NCI-H2081 (cell line): ENCODE measurements around the gene ATP8B1.
"Not testable (repeated sequence)": the region's sequence is repeated elsewhere in the genome, so short reads cannot be mapped to it uniquely, and the experiment has no call there.

ENCODE experiments used
- DNase-seq, 2 experiments: peaks; one replicate each; lab custom pipeline; 2025; lab: John Stamatoyannopoulos, UW

ATP8B1 gene

GRCh38 chr18:57803103-57803969 lies at the start of gene ATP8B1:
TSS of gene ATP8B1 (minus strand) at chr18:57803315. CDS start at chr18:57731807, 71,508 bp downstream.
- DNase-seq, result peak; percentile 45 to 59

- DNase-seq, result no peak
These were observed 46.9 kb upstream of the ATP8B1 start for GRCh38 chr18:57850063-57850462.

DNA sequence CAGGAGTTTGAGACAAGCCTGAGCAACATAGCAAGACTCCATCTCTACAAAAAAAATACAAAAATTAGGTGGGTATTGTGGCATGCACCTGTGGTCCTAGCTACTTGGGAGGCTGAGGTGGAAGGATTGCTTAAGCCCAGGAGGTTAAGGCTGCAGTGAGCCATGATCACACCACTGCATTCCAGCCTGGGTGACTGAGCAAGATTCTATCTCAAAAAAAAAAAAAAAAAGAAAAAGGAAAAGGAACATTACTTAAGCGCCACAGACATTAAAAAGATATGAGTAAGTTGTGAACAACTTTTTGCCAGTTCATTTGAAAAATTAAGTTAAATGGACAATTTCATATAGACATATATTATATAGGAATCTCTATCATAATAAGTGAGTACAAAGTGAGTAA lies 45.3 kb upstream of the ATP8B1 start:
- not testable (repeated sequence) for DNase-seq

- not testable (repeated sequence) for DNase-seq
These were observed 44.3 kb upstream of the ATP8B1 start for GRCh38 chr18:57847431-57847830.

DNA sequence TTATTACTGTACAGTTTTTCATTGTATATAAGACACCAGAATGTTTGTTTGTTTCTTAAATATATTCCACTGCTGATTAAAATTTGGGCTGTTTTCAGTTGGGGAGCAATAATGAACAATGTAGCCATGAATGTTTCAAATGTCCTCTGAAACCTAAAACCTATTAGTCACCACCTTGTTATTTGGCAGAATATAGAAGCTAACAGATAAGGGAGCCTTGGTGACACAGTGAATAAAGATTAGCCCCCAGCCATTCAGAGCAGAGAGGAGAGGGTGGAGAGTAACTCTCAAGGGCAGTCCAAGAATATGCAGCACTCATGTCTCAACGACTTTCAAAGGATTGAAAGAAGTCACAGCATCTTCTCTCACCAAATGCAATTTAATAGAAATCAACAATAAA lies 43.1 kb upstream of the ATP8B1 start:
- no peak for DNase-seq

DNA sequence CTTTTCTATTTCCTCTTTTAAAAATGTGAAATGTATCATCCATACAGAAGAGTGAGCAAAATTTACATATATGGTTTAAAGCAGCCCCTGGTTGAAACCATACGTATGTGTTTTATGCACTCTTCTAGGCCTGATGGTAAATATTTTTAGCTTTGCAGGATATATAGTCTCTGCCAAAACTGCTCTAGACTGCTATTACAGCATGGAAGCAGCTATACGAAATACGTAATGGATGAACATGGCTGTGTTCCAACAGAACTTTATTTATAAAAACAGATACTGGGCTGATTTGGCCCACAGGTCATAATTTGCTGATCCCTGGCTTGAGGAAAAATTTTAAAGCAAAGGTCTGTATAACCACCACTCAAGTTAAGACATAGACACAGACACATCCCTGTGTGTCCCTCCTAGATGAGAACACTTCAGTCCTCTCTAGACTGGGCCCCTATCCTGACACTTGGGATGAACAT lies 42.5 kb upstream of the ATP8B1 start:
- DNase-seq, result no peak

DNA sequence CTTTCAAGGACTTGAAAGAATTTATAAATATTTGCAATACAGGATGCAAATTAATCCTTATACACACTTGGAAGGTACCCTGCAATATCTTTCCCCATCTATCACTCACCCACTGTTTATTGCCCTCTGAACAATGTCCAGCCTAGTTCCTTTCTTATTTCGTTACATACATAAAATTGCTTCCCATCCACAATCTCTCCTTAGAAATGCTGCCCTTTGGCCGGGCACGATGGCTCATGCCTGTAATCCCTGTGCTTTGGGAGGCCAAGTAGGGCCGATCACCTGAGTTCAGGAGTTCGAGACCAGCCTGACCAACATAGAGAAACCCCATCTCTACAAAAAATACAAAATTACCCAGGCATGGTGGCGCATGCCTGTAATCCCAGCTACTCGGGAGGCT lies 41.2 kb upstream of the ATP8B1 start:
- DNase-seq, result no peak

GRCh38 chr18:57843386-57843785 lies 40.3 kb upstream of the ATP8B1 start:
- no peak for DNase-seq

- DNase-seq, result no peak
These were observed 38.5 kb upstream of the ATP8B1 start for GRCh38 chr18:57841568-57841967.

DNA sequence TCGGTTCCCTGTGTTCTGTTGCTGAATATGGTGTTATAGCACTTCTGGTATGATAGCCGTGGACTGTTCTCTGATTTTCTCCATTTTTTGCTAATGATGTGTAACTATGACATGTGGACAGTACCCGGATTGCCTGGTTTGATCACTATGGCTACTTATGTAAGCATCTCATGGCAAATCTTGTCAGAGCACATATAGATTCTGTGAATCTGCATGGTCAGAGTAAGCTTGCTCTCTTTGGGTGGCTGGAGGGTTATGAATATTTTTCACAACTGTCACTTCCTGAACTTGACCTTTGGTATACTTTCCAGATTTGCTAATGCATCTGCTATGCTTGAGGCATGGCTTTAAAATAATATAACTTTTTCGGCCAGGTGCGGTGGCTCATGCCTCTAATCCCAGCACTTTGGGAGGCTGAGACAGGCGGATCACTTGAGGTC lies 36.8 kb upstream of the ATP8B1 start:
- DNase-seq, result no peak

DNA sequence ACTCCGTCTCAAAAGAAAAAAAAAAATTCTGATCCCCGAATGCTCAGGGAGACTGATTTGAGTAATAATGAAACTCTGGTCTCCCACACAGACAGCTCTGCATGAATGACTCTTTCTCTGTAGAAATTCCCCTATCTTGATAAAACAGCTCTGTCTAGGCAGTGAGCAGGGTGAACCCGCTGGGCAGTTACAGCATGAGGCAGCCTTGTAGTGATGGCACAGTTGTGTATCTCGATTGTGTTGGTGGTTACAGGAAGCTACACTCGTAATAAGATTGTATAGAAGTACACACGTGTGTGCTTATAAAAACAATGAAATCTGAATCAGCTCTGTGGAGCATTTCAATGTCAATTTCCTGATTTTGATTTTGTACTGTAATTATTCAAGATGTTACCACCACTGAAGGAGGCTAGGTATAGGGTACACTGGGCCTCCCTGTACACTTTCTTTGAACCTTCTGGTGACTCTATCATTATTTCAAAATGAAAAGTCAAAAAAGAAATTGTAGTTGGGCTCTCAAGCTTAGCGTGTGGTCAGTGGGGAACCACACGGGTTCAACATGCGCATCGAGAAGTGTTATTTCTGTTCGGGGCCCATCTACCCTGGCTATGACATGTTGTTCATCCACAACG lies 34.9 kb upstream of the ATP8B1 start:
- no peak for DNase-seq

DNA sequence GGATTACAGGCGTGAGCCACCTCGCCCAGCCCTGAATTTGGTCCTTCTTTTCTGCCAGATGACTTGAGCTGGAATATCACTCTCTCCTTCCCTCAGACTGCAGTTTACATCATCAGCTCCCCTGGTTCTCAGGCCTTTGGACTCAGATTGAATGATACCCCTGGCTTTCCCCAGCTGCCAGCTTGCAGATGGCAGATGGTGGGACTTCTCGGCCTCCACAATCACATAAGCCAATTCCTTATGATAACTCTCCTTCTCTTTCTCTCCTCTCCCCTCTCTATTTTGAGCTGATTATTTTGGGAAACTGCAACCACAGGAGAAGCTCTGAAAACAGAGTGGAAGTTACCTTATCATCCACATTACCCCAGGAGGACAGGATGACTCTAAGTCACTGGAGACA lies 33.4 kb upstream of the ATP8B1 start:
- no peak for DNase-seq

GRCh38 chr18:57835904-57836303 lies 32.8 kb upstream of the ATP8B1 start:
- DNase-seq, result no peak

DNA sequence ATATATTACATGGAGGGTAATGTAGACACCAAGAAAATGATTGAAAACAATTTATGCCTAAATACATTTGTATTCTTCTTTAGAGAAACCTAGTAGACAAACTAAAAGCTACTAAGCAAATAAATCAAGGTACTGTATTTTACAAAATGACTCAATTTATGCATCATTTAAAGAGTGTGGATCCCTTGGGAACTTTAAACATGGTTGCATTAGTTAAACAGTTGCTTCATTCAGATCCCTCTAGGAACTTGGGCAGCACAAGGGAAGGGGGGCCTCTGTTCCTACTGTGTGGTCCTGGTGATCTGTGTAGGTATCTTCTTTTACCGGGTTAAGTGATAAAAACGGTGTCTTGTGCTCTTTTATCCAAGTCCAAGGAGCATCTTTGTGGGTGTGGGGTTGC lies 31.5 kb upstream of the ATP8B1 start:
- no peak for DNase-seq

GRCh38 chr18:57833441-57834101 lies 30.5 kb upstream of the ATP8B1 start:
- no peak for DNase-seq

- no peak for DNase-seq
These were observed 29.6 kb upstream of the ATP8B1 start for GRCh38 chr18:57832730-57833129.

- no peak for DNase-seq
These were observed 28.7 kb upstream of the ATP8B1 start for GRCh38 chr18:57831597-57832377.

DNA sequence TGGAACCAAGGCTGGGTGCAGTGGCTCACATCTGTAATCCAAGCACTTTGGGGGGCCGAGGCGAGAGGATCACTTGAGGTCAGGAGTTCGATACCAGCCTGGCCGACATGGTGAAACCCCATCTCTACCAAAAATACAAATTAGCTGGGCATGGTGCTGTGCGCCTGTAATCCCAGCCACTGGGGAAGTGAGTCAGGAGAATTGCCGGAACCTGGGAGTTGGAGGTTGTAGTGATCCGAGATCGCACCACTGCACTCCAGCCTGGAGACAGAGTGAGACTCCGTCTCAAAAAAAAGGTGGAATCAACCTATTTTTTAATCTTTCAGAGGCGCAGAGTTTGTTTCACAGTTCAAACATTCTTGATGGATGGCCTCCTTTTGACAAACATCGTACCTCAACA lies 24.5 kb upstream of the ATP8B1 start:
- no peak for DNase-seq

DNA sequence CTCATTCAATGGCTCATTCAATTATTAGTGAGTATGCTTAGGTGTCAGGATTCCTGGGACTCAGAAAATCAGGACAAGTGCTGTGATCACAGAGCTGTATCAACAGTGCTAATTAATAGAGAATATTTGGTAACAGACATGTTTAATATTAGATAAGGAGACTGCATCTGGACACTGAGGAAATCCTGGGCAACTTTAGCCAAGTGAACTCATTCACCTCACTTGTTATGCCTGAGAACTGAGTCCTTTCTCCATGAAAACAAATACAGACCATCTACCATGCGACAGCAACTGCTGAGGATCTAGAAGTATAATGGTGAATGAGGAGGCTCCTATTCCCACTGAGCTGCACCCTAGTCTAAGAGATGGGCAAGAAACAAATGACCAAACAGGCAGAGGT lies 23.1 kb upstream of the ATP8B1 start:
- no peak for DNase-seq

- not testable (repeated sequence) for DNase-seq
These were observed 17.5 kb upstream of the ATP8B1 start for GRCh38 chr18:57820583-57820982.

- DNase-seq, result peak in 1 of 2 experiments; percentile 20
These were observed 16.8 kb upstream of the ATP8B1 start for GRCh38 chr18:57819671-57820460.
